GM18505 (cell line): Measurements from ENCODE around the gene SLC12A7.
"Not testable (repeated sequence)": the region's sequence is repeated elsewhere in the genome, so short reads cannot be mapped to it uniquely, and the experiment has no call there.

ENCODE experiments used
- ATAC-seq: cut with Tn5 transposase; IDR thresholded peaks from one replicate; pipeline ENCODE4 v1.9.1; 2021; ENCODE audit not compliant: unreplicated experiment
- POLR2A ChIP-seq: IDR thresholded peaks from 4 replicates; pipeline ENCODE4 v1.6.1; 2011; ENCODE audit warnings: borderline replicate concordance; ENCODE audit not compliant: insufficient read depth, insufficient read length; ENCODE audit errors: extremely low read depth

The SLC12A7 gene

GRCh38 chr5:1095302-1095989 lies 16.4 kb downstream of the SLC12A7 start:
- TF ChIP-seq POLR2A: no peak
- no peak for ATAC-seq

- TF ChIP-seq POLR2A: no peak
- ATAC-seq: no peak
These were observed 17.1 kb downstream of the SLC12A7 start for GRCh38 chr5:1094670-1095190.

- no peak for TF ChIP-seq POLR2A
- ATAC-seq: no peak
These were observed 18.5 kb downstream of the SLC12A7 start for GRCh38 chr5:1093361-1093760.

GRCh38 chr5:1092122-1092521 lies 19.7 kb downstream of the SLC12A7 start:
- TF ChIP-seq POLR2A: no peak
- ATAC-seq: no peak

GRCh38 chr5:1091632-1092031 lies 20.2 kb downstream of the SLC12A7 start:
- ATAC-seq: no peak
- no peak for TF ChIP-seq POLR2A

- no peak for ATAC-seq
- no peak for TF ChIP-seq POLR2A
These were observed 21.3 kb downstream of the SLC12A7 start for GRCh38 chr5:1090538-1090937.

- ATAC-seq: no peak
- TF ChIP-seq POLR2A: no peak
These were observed 22.2 kb downstream of the SLC12A7 start for GRCh38 chr5:1089621-1090040.

- no peak for TF ChIP-seq POLR2A
- no peak for ATAC-seq
These were observed 22.7 kb downstream of the SLC12A7 start for GRCh38 chr5:1089146-1089545.

GRCh38 chr5:1088726-1089125 lies 23.1 kb downstream of the SLC12A7 start:
- ATAC-seq: no peak
- TF ChIP-seq POLR2A: no peak

- ATAC-seq: no peak
- TF ChIP-seq POLR2A: no peak
These were observed 23.8 kb downstream of the SLC12A7 start for GRCh38 chr5:1088031-1088430.

- no peak for TF ChIP-seq POLR2A
- ATAC-seq: no peak
These were observed 24.4 kb downstream of the SLC12A7 start for GRCh38 chr5:1087428-1087827.

GRCh38 chr5:1086871-1087270 lies 25.0 kb downstream of the SLC12A7 start:
- no peak for ATAC-seq

GRCh38 chr5:1086137-1086536 lies 25.7 kb downstream of the SLC12A7 start:
- no peak for TF ChIP-seq POLR2A
- ATAC-seq: no peak

More at GRCh38 chr5:1086871-1087270, 25.0 kb downstream of the SLC12A7 start:
- TF ChIP-seq POLR2A: no peak

GRCh38 chr5:1085391-1085790 lies 26.5 kb downstream of the SLC12A7 start:
- no peak for ATAC-seq
- TF ChIP-seq POLR2A: no peak

GRCh38 chr5:1083823-1084605 lies 27.8 kb downstream of the SLC12A7 start:
- TF ChIP-seq POLR2A: no peak
- ATAC-seq: no peak

- ATAC-seq: not testable (repeated sequence)
These were observed 28.8 kb downstream of the SLC12A7 start for GRCh38 chr5:1083026-1083425.
